ENCODE results near the gene POF1B. TPM values are rescaled to one million over a fixed set of nuclear protein-coding genes. Genes with fewer than 3 reads are reported as not detected.

POF1B gene
- total and polyA plus RNA-seq, 2 donors (not counting 3 experiments of a cell fraction or from before 2014, with no cell fraction given): 0.20 TPM; not detected in 1

- no peak overlapping the region for H3K4me2 ChIP-seq (ENCODE audit: insufficient read depth, low read length)
- no peaks in the 10 kb centered on the region for H3K9me1 ChIP-seq (replicated peaks; ENCODE audit: control insufficient read depth, extremely low read depth, insufficient read depth, low read length)
- H3K79me2 ChIP-seq (ENCODE audit: control insufficient read depth, insufficient read depth, low read length): no peaks in the 10 kb centered on the region
- H3K27ac ChIP-seq (ENCODE audit: insufficient read depth, low read depth, low read length): no peak overlapping the region
- no peaks in the 10 kb centered on the region for H3K27me3 ChIP-seq (ENCODE audit: control insufficient read depth in 2 of 2, insufficient read depth in 2 of 2, low read length in 2 of 2)
- H3K36me3 ChIP-seq (ENCODE audit: control insufficient read depth in 2 of 2, extremely low read depth in 1 of 2, insufficient read depth in 2 of 2, low read length in 2 of 2): no peaks in the 10 kb centered on the region
- H3K9ac ChIP-seq (replicated peaks; ENCODE audit: extremely low read depth, insufficient read depth, low read length): no peak overlapping the region
- TF ChIP-seq MYC (IDR thresholded peaks at IDR 0.05; ENCODE audit: low read depth, low read length) (no peak), POLR2AphosphoS5 (IDR thresholded peaks at IDR 0.05; ENCODE audit: insufficient read depth, low read depth, low read length) (no peak), MAX (IDR thresholded peaks at IDR 0.05; ENCODE audit: insufficient read depth, insufficient read length) (no peak), CTCF (IDR thresholded peaks at IDR 0.05; ENCODE audit: extremely low read depth in 1 of 2, insufficient read depth in 1 of 2, low read depth in 1 of 2, low read length in 2 of 2) (no peak), FOS (IDR thresholded peaks at IDR 0.05; ENCODE audit: borderline replicate concordance, insufficient read depth, low read length) (no peak), GATA2 (IDR thresholded peaks at IDR 0.05; ENCODE audit: insufficient read depth, insufficient read length, low read depth, low read length) (no peak), EZH2 (IDR thresholded peaks at IDR 0.05; ENCODE audit: borderline replicate concordance, low read depth, low read length, severe bottlenecking) (no peak), JUN (IDR thresholded peaks at IDR 0.05; ENCODE audit: borderline replicate concordance, insufficient read depth, insufficient read length, low read depth) (no peak), POLR2A (IDR thresholded peaks at IDR 0.05; ENCODE audit: low read depth, low read length) (no peak)
- dilution Hi-C loops (cut with MboI; ENCODE audit: extremely low pct_ligation_motif_present, low sequenced_read_pairs): no loop called here
- H2AFZ ChIP-seq (ENCODE audit: low read depth, low read length): no peak overlapping the region
- no peaks in the 10 kb centered on the region for H4K20me1 ChIP-seq (replicated peaks; ENCODE audit: control insufficient read depth, extremely low read depth, insufficient read depth, low read length)
- intact Hi-C loops (cut with micrococcal nuclease): no loop called here
- no TSS peak for BruUV-seq (replicated peaks)
- H3K9me3 ChIP-seq (replicated peaks; ENCODE audit: control insufficient read depth, insufficient read depth, low read length): no peaks in the 10 kb centered on the region
- DNase-seq (ENCODE audit: low read depth, low spot score) (no peak), FAIRE-seq (no peak)
- H3K4me1 ChIP-seq (ENCODE audit: control insufficient read depth, extremely low read depth, insufficient read depth, low read length): no peaks in the 10 kb centered on the region
- ChIA-PET CTCF (no interaction called here), POLR2A (no interaction called here)
- H3K4me3 ChIP-seq (replicated peaks in 1 of 3; ENCODE audit: insufficient read depth in 1 of 3, low read depth in 1 of 3, low read length in 3 of 3): no peak overlapping the region
These were observed 33.9 kb downstream of the POF1B start for GRCh38 chrX:85345523-85345922.

All from endothelial cell of umbilical vein (primary cell).